Transverse colon (tissue), 4 donors: ENCODE data around the gene ITGA6. TPM values are rescaled to one million over a fixed set of nuclear protein-coding genes. Genes with fewer than 3 reads are reported as not detected.

Source experiments
- DNase-seq: peaks from one replicate; pipeline ENCODE4 v3.0.0-alpha.2; 2019
- H3K27ac ChIP-seq, 4 donors: fragments of 200-600 bp; sonication (generic); 2 replicates each; pipeline ENCODE4 v1.5.1; 2016 to 2018; ENCODE audit warnings: inconsistent platforms in 4 of 4
- H3K27me3 ChIP-seq: fragments of 200-600 bp; sonication (generic); 2 replicates; pipeline ENCODE4 v1.5.1; 2017; ENCODE audit warnings: inconsistent platforms
- H3K36me3 ChIP-seq, 4 donors: fragments of 200-600 bp; sonication (generic); 2 replicates each; pipeline ENCODE4 v1.5.1; 2017 to 2019; ENCODE audit warnings: inconsistent platforms in 4 of 4
- H3K4me1 ChIP-seq, 4 donors: fragments of 200-600 bp; sonication (generic); 2 replicates each; pipeline ENCODE4 v1.5.1; 2017 to 2020; ENCODE audit warnings: inconsistent platforms in 4 of 4
- H3K4me3 ChIP-seq, 4 donors: fragments of 200-600 bp; sonication (generic); 1 replicate in 1 of 4; 2 replicates in 3 of 4; pipeline versions ENCODE4 v1.5.1 to v1.6.1; 2017 to 2019; ENCODE audit warnings: inconsistent platforms in 4 of 4
- H3K9me3 ChIP-seq, 2 donors: fragments of 200-600 bp; sonication (generic); 2 replicates each; pipeline ENCODE4 v1.5.1; 2017 to 2019; ENCODE audit warnings: inconsistent platforms in 2 of 2
- CTCF ChIP-seq, 5 experiments: fragments of 200-600 bp in 3 of 5; fragments of 450-650 bp in 2 of 5; sonication (generic) in 3 of 5; IDR thresholded peaks; 1 replicate in 2 of 5; 2 replicates in 3 of 5; pipeline ENCODE4 v1.5.1; 2016 to 2017; ENCODE audit warnings: antibody characterized with exemption in 5 of 5, inconsistent platforms in 3 of 5, mild to moderate bottlenecking in 2 of 5, moderate library complexity in 1 of 5
- EP300 ChIP-seq: sonication (generic); formaldehyde crosslinking; IDR thresholded peaks from one replicate; pipeline ENCODE4 v1.6.1; 2017; ENCODE audit warnings: antibody characterized with exemption, low read depth
- POLR2A ChIP-seq: fragments of 450-650 bp; IDR thresholded peaks from one replicate; pipeline ENCODE4 v1.6.1; 2016; ENCODE audit warnings: antibody characterized with exemption, mild to moderate bottlenecking, moderate library complexity
- POLR2AphosphoS5 ChIP-seq, 3 donors: sonication (generic); formaldehyde crosslinking; IDR thresholded peaks; one replicate each; pipeline ENCODE4 v1.6.1; 2016; ENCODE audit warnings: antibody characterized with exemption in 3 of 3
- WGBS, 2 donors: methylation state at CpG; one replicate each; pipeline ENCODE4 v1.1.5; 2018; ENCODE audit warnings: low coverage in 1 of 2; 5-methylcytosine and 5-hydroxymethylcytosine counted together
- in situ Hi-C, 4 donors: fragments of 200-750 bp; cut with MboI; loops; one replicate each; pipeline versions ENCODE4 v1.15.0 to v1.15.1; 2017; ENCODE audit warnings: low sequenced_read_pairs in 3 of 4, low pct_ligation_motif_present in 1 of 4, low pct_unique_long_range_greater_than_20kb in 1 of 4
- intact Hi-C: fragments of 100-400 bp; cut with DNase I; formaldehyde crosslinking; loops from one replicate; pipeline ENCODE4 v1.15.1; 2023; ENCODE audit warnings: low total_unique reads
- total RNA-seq, 4 donors: library from RNA; depleted of rRNA; stranded (reverse); fragments of >200 nt; gene quantifications; one replicate each; pipeline ENCODE4 v1.1.0, GENCODE V29; 2016

ITGA6 gene
- total RNA-seq, 4 donors from 2014 or later: 80.4 to 267 (median 207) TPM

GRCh38 chr2:172489681-172490080 is 62.3 kb downstream of the ITGA6 start:
- in situ Hi-C loops: loop anchor here in 1 of 4 donors (25.0 kb wide), 1 partner anchor 777 kb away; no protein-coding TSS in a partner anchor
- Histone ChIP-seq H3K36me3 (peaks cover 0 to 42% (median 8%) of the 10 kb centered on the region in 4 donors), H3K9me3 (no peaks in the 10 kb centered on the region), H3K4me3 (no peak overlapping the region), H3K27me3 (no peaks in the 10 kb centered on the region), H3K4me1 (no peaks in the 10 kb centered on the region), H3K27ac (no peak overlapping the region)
- DNase-seq: no peak
- TF ChIP-seq POLR2AphosphoS5 (IDR thresholded peaks at IDR 0.05) (no peak), CTCF (IDR thresholded peaks at IDR 0.05) (no peak), POLR2A (no peak), EP300 (no peak)
- intact Hi-C loops: no loop called here

GRCh38 chr2:172496160-172496608 is 68.8 kb downstream of the ITGA6 start:
- peaks cover 0 to 24% (median 9%) of the 10 kb centered on the region in 4 donors for H3K36me3 ChIP-seq
- H3K9me3 ChIP-seq: no peaks in the 10 kb centered on the region
- WGBS, 2 donors: 39 to 62% methylated on average over 3 of the region's 3 CpGs
- H3K27me3 ChIP-seq: no peaks in the 10 kb centered on the region
- H3K4me1 ChIP-seq: no peaks in the 10 kb centered on the region
- in situ Hi-C loops (loop anchor here in 1 of 4 donors (25.0 kb wide), 1 partner anchor 784 kb away; no protein-coding TSS in a partner anchor), intact Hi-C loops (no loop called here)
- no peak overlapping the region for H3K4me3 ChIP-seq
- peak overlapping the region in 1 of 4 donors; percentile 2 for H3K27ac ChIP-seq
- DNase-seq: no peak
- TF ChIP-seq EP300 (no peak), POLR2AphosphoS5 (IDR thresholded peaks at IDR 0.05) (no peak), POLR2A (no peak), CTCF (IDR thresholded peaks at IDR 0.05) (no peak)

- Histone ChIP-seq H3K4me3 (no peak overlapping the region), H3K36me3 (peaks cover 0 to 11% (median 3%) of the 10 kb centered on the region in 4 donors), H3K27ac (no peak overlapping the region), H3K27me3 (no peaks in the 10 kb centered on the region), H3K9me3 (peaks cover 6 to 8% of the 10 kb centered on the region in 2 donors), H3K4me1 (no peaks in the 10 kb centered on the region)
- DNase-seq: no peak
- 94 to 96% methylated on average over 4 of the region's 4 CpGs for WGBS, 2 donors
- intact Hi-C loops: no loop called here
- in situ Hi-C loops: no loop called here
- TF ChIP-seq EP300 (no peak), POLR2AphosphoS5 (IDR thresholded peaks at IDR 0.05) (no peak), CTCF (IDR thresholded peaks at IDR 0.05) (no peak), POLR2A (no peak)
Measured at GRCh38 chr2:172507199-172507598, 79.8 kb downstream of the ITGA6 start.

GRCh38 chr2:172510088-172510487 is 82.7 kb downstream of the ITGA6 start:
- in situ Hi-C loops: no loop called here
- no peak overlapping the region for H3K4me3 ChIP-seq
- no peak for TF ChIP-seq POLR2A
- TF ChIP-seq POLR2AphosphoS5 (IDR thresholded peaks at IDR 0.05): no peak
- no peak for DNase-seq
- 17 to 36% methylated on average over 6 of the region's 6 CpGs for WGBS, 2 donors
- no peaks in the 10 kb centered on the region for H3K27me3 ChIP-seq
- intact Hi-C loops: no loop called here
- H3K36me3 ChIP-seq: peaks cover 0 to 3% (median 0%) of the 10 kb centered on the region in 4 donors
- no peak overlapping the region for H3K27ac ChIP-seq
- H3K9me3 ChIP-seq: peaks cover 15 to 31% of the 10 kb centered on the region in 2 donors
- H3K4me1 ChIP-seq: no peaks in the 10 kb centered on the region

- Histone ChIP-seq H3K4me1 (no peaks in the 10 kb centered on the region), H3K27ac (no peak overlapping the region), H3K4me3 (no peak overlapping the region), H3K9me3 (peaks cover 15 to 31% of the 10 kb centered on the region in 2 donors), H3K36me3 (no peaks in the 10 kb centered on the region), H3K27me3 (no peaks in the 10 kb centered on the region)
- WGBS, 2 donors: 65 to 66% methylated on average over 4 to 5 of the region's 5 CpGs
- in situ Hi-C loops: no loop called here
- intact Hi-C loops: no loop called here
- no peak for TF ChIP-seq POLR2AphosphoS5 (IDR thresholded peaks at IDR 0.05)
- no peak for TF ChIP-seq POLR2A
- TF ChIP-seq EP300: no peak
- TF ChIP-seq CTCF (IDR thresholded peaks at IDR 0.05): no peak
- DNase-seq: no peak
Measured at GRCh38 chr2:172510548-172510947, 83.2 kb downstream of the ITGA6 start.
